Skeletal muscle tissue (tissue), 5 donors: ENCODE results near the gene NGRN. TPM values are rescaled to one million over a fixed set of nuclear protein-coding genes. Genes with fewer than 3 reads are reported as not detected.

Experiments
- H3K27ac ChIP-seq: one replicate; pipeline ENCODE4 v1.7.0; 2013; ENCODE audit warnings: mild to moderate bottlenecking, low read depth, low read length, inconsistent platforms
- H3K27me3 ChIP-seq, 3 donors: one replicate each; pipeline ENCODE4 v1.7.0; 2013; ENCODE audit warnings: low read length in 3 of 3; ENCODE audit not compliant: control insufficient read depth in 3 of 3, insufficient read depth in 3 of 3
- H3K36me3 ChIP-seq, 3 donors: one replicate each; pipeline ENCODE4 v1.7.0; 2013; ENCODE audit warnings: low read length in 3 of 3; ENCODE audit not compliant: control insufficient read depth in 3 of 3, insufficient read depth in 3 of 3
- H3K4me1 ChIP-seq, 3 donors: one replicate each; pipeline ENCODE4 v1.7.0; 2013; ENCODE audit warnings: low read length in 3 of 3, mild to moderate bottlenecking in 3 of 3; ENCODE audit not compliant: control insufficient read depth in 3 of 3, insufficient read depth in 3 of 3
- H3K4me3 ChIP-seq, 3 donors: one replicate each; pipeline ENCODE4 v1.7.0; 2013; ENCODE audit warnings: low read length in 3 of 3
- H3K9ac ChIP-seq, 3 donors: one replicate each; pipeline ENCODE4 v1.7.0; 2013; ENCODE audit warnings: low read length in 3 of 3, mild to moderate bottlenecking in 3 of 3, moderate library complexity in 2 of 3, low read depth in 1 of 3
- H3K9me3 ChIP-seq, 3 donors: one replicate each; pipeline ENCODE4 v1.7.0; 2013; ENCODE audit warnings: low read length in 3 of 3; ENCODE audit not compliant: control insufficient read depth in 3 of 3
- small RNA-seq: library from RNA; depleted of rRNA; stranded (forward); fragments of <200 nt; gene quantifications from one replicate; pipeline ENCODE3, GENCODE V24; 2014
- total RNA-seq: library from RNA; depleted of rRNA; stranded (reverse); fragments of >200 nt; gene quantifications from one replicate; pipeline ENCODE4 v1.2.3, GENCODE V29; 2014
- donor health status: Osteomylitis.

The NGRN gene
- total RNA-seq, 1 donor from 2014 or later, result 67.3 TPM

DNA sequence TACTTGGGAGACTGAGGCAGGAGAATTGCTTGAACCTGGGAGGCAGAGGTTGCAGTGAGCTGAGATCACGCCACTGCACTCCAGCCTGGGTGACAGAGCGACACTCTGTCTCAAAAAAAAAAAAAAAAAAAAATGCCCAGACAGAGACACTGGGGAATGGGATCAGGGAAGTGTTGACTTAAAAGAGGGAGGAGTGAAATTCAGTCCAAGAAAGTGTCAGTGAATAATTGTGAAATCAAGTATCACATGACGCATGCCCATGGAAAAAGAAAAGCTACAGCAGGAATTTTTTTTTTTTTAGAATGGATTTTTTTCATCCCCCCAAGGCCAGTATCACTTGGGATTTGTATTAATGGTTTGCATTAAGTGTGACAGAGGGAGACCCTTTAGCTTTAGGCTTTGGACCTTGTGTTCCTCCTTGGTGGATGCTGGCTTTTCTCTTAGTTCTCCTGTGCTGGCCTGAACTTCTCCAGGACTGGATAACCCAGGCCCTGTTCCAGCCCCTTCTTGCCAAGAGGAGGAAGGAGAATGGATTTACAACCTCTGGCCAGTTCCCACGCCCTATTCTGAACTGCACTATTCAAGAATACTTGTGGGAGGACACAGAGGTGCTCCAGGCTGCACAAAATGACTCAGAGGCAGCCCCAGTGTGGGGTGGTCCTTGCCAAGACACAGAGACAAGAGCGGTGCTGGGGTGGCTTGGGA, 50.0 kb downstream of the NGRN start:
- Histone ChIP-seq H3K9me3 (no peaks in the 10 kb centered on the region), H3K36me3 (no peaks in the 10 kb centered on the region), H3K27me3 (no peaks in the 10 kb centered on the region), H3K4me3 (no peak overlapping the region), H3K4me1 (peaks cover 15 to 17% (median 16%) of the 10 kb centered on the region in 3 donors), H3K27ac (peak overlapping the region; percentile 8), H3K9ac (no peak overlapping the region)

DNA sequence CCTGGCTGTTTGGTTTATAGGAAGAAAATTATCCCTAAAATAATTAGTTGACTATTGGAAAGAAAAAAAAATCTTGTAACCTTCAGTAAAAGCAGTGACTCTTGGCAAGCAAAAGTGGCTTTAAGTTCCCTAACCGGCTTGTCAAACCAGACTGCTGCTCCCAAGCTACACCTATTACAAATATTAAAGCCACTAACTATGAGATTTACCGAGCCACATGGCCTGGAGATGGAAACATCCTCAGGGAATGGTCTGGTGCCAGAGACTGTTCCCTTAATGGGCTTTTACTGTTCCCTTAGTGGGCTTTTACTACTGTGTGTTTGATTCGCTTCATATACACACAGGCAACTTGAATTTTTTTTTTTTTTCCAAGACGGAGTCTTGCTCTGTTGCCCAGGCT, 50.7 kb downstream of the NGRN start:
- H3K9ac ChIP-seq, result no peak overlapping the region
- H3K36me3 ChIP-seq, result no peaks in the 10 kb centered on the region
- H3K27ac ChIP-seq, result peak overlapping the region; percentile 8
- no peak overlapping the region for H3K4me3 ChIP-seq
- no peaks in the 10 kb centered on the region for H3K27me3 ChIP-seq
- H3K9me3 ChIP-seq, result no peaks in the 10 kb centered on the region
- H3K4me1 ChIP-seq, result peaks cover 17% of the 10 kb centered on the region in 3 donors

DNA sequence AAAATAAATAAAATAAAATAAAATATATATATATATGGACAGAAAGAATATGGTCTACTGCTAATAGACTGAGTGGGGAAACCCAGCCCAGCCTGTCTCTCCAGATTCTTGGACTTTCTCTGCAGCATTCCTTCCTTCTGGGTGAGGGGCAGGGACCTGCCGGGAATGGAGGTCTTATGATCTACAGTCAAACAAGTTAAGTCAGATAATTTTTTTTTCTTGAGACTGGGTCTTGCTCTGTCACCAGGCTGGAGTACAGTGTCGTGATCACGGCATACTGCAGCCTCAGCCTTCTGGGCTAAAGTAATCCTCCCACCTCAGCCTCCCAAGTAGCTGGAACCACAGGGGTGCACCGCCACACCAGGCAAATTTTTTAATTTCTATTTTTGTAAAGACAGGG, 53.1 kb downstream of the NGRN start:
- Histone ChIP-seq H3K9ac (no peak overlapping the region), H3K27ac (no peak overlapping the region), H3K4me1 (peaks cover 17% of the 10 kb centered on the region in 3 donors)

DNA sequence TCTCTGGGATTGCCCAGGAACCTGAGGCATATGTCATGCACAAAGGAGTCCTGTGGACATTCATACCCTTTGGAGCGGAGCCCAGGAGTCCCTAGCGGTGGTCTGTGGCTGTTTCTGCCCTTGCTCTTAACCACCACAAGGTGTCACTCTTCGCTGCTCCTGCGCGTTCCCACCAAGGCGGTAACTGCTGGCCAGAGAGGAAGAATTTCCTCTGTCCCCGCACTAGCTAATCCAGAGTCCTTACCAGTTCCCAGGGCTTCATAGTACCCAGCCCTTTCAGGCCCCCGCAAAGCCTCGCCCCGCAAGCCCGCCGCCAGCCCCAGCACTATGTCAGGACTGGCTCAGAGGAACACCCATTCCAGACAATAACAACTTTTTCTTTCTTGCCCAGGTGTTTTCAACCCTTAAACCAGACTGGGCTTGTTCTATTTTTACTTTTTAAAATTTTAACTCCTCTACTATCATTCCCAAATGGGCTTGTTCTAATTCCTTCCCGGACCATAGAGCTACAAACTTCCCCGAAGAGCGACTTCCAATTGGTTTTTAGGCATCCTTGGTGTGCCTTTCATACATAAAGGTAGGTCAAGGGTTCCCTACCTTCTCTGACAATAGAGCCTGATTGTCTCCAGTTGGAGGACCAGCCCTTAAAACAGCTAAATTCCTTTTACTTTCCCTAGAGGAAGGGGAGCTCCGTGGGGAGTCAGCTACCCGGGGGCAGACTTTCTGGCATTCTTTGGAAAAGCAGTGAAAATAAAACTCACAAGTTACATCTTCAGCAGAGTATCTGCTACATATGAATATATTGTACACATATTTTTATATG, 54.8 kb downstream of the NGRN start:
- Histone ChIP-seq H3K9ac (peak overlapping the region; percentile 53 to 79 (median 58)), H3K4me1 (peaks cover 16 to 17% (median 17%) of the 10 kb centered on the region in 3 donors), H3K9me3 (no peaks in the 10 kb centered on the region), H3K4me3 (peak overlapping the region; percentile 22 to 39 (median 29)), H3K36me3 (no peaks in the 10 kb centered on the region), H3K27ac (no peak overlapping the region), H3K27me3 (no peaks in the 10 kb centered on the region)

More for the DNA sequence above, 53.1 kb downstream of the NGRN start:
- H3K4me3 ChIP-seq, result no peak overlapping the region
- H3K9me3 ChIP-seq, result no peaks in the 10 kb centered on the region
- no peaks in the 10 kb centered on the region for H3K27me3 ChIP-seq
- no peaks in the 10 kb centered on the region for H3K36me3 ChIP-seq

DNA sequence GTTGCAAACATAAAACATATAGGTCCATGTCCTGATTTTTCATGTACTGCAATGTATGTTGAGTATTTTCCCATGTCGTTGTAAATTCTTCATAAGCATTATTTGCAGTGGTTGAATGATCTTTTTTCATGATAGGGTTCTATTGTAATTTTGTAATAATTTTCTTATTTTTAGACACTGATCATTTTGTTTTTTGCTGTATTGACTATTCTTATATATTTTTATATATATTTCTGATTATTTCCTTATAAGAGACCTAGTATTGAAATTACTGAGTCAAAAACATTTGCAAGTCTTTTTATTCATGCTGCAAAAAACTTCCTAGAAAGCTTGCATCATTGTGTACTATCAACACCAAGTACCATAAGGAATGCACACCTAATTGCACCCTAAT, 55.4 kb downstream of the NGRN start:
- H3K9ac ChIP-seq, result no peak overlapping the region
- H3K27ac ChIP-seq, result no peak overlapping the region
- H3K4me3 ChIP-seq, result no peak overlapping the region
- no peaks in the 10 kb centered on the region for H3K9me3 ChIP-seq
- H3K36me3 ChIP-seq, result no peaks in the 10 kb centered on the region
- peaks cover 10 to 13% (median 12%) of the 10 kb centered on the region in 3 donors for H3K4me1 ChIP-seq
- H3K27me3 ChIP-seq, result no peaks in the 10 kb centered on the region

Small RNAs within 50 kb of the gene (small RNA-seq; reads per million reads assigned to genes)
- gene AC091167.3, result not detected
- gene RN7SL736P, result not detected

Other genes with a start within 250 kb of the NGRN start
- gene IDH2, start 163.2 kb upstream of the NGRN start, total RNA-seq, result 185 TPM
- 7.8 TPM for gene SEMA4B, start 64.3 kb upstream of the NGRN start, total RNA-seq
- 7.8 TPM for gene CIB1, start 31.7 kb upstream of the NGRN start, total RNA-seq
- gene GDPGP1, start 31.5 kb upstream of the NGRN start, total RNA-seq, result 3.1 TPM
- not detected for gene TTLL13, start 16.1 kb upstream of the NGRN start, total RNA-seq
- 2.1 TPM for gene ZNF774, start 86.6 kb downstream of the NGRN start, total RNA-seq
- gene IQGAP1, start 122.6 kb downstream of the NGRN start, total RNA-seq, result 104 TPM